Adrenal gland (tissue), 12 donors: Measurements from ENCODE around the gene GIMAP5. TPM values are rescaled to one million over a fixed set of nuclear protein-coding genes. Genes with fewer than 3 reads are reported as not detected.

Experiments
- DNase-seq, 7 donors: peaks; one replicate each; pipeline ENCODE4 v3.0.0-alpha.2; 2019 to 2020
- H3K27ac ChIP-seq, 5 donors: fragments of 200-600 bp; sonication (generic) in 4 of 5; 1 replicate in 3 of 5; 2 replicates in 2 of 5; pipeline versions ENCODE4 v1.5.1 to v1.8.0; 2016 to 2020; ENCODE audit warnings: mild to moderate bottlenecking in 1 of 5
- H3K27me3 ChIP-seq: fragments of 200-600 bp; 2 replicates; pipeline ENCODE4 v1.8.0; 2021
- H3K36me3 ChIP-seq, 2 donors: fragments of 200-600 bp; replicated peaks in 1 of 2; 1 replicate in 1 of 2; 2 replicates in 1 of 2; pipeline versions ENCODE4 v1.5.1 to v1.8.0; 2018 to 2022
- H3K4me1 ChIP-seq, 2 donors: fragments of 200-600 bp; replicated peaks in 1 of 2; 1 replicate in 1 of 2; 2 replicates in 1 of 2; pipeline versions ENCODE4 v1.5.1 to v1.8.0; 2018 to 2021
- H3K4me3 ChIP-seq, 4 donors: fragments of 200-600 bp; sonication (generic) in 3 of 4; one replicate each; pipeline ENCODE4 v1.5.1; 2016 to 2018
- H3K9me3 ChIP-seq, 3 donors: fragments of 200-600 bp; sonication (generic) in 1 of 3; replicated peaks in 1 of 3; 1 replicate in 2 of 3; 2 replicates in 1 of 3; pipeline versions ENCODE4 v1.5.1 to v1.8.0; 2016 to 2021
- POLR2A ChIP-seq, 2 donors: fragments of 450-650 bp; IDR thresholded peaks; one replicate each; pipeline ENCODE4 v1.6.1; 2017; ENCODE audit warnings: antibody characterized with exemption in 2 of 2, mild to moderate bottlenecking in 2 of 2, moderate library complexity in 1 of 2
- WGBS, 4 donors: extraction: QIAGEN DNeasy Blood & Tissue Kit in 2 of 4; methylation state at CpG; one replicate each; pipeline versions ENCODE4 v1.1.5 to v1.1.7; 2013 to 2017; 5-methylcytosine and 5-hydroxymethylcytosine counted together
- intact Hi-C, 2 donors: fragments of 100-400 bp; cut with DNase I; formaldehyde crosslinking; loops; one replicate each; pipeline versions ENCODE4 v1.14.1 to v1.15.0; 2022 to 2023
- polyA plus RNA-seq, 3 donors: library from polyadenylated mRNA; stranded (reverse); fragments of 200-250 nt in 2 of 3; fragments of 350-450 nt in 1 of 3; fragmentation: Illumina TruSeq in 1 of 3; extraction: RNeasy Lipid Tissue Mini Kit (QIAGEN cat#74804) in 1 of 3; gene quantifications; one replicate each; pipeline ENCODE4 v1.2.3, GENCODE V29; 2013 to 2014
- total RNA-seq, 9 donors: library from RNA; depleted of rRNA in 4 of 9; stranded (reverse); fragments of >200 nt in 4 of 9; fragments of 120-200 nt in 1 of 9; fragmentation: NEBNext Ultra II Directional in 1 of 9; extraction: Animal tissue kit (Norgen Biotek cat#: 25700) in 1 of 9; gene quantifications; one replicate each; pipeline versions ENCODE4 v1.1.0 to v1.2.4, GENCODE V29; 2013 to 2023
- TF ChIP-seq, protein P1 (sequence below), 6 experiments: fragments of 450-650 bp in 4 of 6; fragments of 200-600 bp in 2 of 6; sonication (generic) in 1 of 6; IDR thresholded peaks; 1 replicate in 5 of 6; 2 replicates in 1 of 6; pipeline versions ENCODE4 v1.5.1 to v1.8.0; 2016 to 2021; ENCODE audit warnings: antibody characterized with exemption in 6 of 6, mild to moderate bottlenecking in 2 of 6, moderate library complexity in 1 of 6
- donor health status: healthy with polysubstance abuse.
- donor health status: Bipolar disorder and iron deficiency.
- donor health status: DM: yes; HTN: yes; CAD: no.
- donor health status: DM: no; HTN: no; CAD: no.
- donor health status: DM: no; HTN: no; CAD: no.
- donor health status: DM: yes; HTN: yes; CAD: no.

GIMAP5 gene
- total and polyA plus RNA-seq, 12 donors, result 7.9 to 65.0 (median 19.2) TPM

DNA sequence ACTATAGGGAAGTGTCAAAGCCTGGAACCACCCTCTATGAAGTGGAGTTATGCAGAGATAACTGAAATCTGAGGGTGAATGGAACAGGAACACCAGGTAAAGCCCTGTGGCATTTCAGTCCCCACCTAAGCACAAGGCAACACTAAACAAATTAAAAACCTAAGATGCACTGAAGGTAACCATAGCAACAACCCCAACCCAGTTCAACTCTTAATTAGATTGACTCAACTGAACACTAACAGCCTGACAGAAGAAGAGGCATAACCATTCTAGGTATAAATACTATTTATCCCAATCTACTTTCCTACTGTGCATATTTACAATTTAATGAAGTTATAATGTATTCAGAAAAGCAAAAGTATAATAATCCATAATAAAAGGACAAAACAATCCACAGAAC, 9.2 kb upstream of the GIMAP5 start:
- H3K4me3 ChIP-seq, result no peak overlapping the region
- DNase-seq, result no peak
- TF ChIP-seq, protein P1, sequence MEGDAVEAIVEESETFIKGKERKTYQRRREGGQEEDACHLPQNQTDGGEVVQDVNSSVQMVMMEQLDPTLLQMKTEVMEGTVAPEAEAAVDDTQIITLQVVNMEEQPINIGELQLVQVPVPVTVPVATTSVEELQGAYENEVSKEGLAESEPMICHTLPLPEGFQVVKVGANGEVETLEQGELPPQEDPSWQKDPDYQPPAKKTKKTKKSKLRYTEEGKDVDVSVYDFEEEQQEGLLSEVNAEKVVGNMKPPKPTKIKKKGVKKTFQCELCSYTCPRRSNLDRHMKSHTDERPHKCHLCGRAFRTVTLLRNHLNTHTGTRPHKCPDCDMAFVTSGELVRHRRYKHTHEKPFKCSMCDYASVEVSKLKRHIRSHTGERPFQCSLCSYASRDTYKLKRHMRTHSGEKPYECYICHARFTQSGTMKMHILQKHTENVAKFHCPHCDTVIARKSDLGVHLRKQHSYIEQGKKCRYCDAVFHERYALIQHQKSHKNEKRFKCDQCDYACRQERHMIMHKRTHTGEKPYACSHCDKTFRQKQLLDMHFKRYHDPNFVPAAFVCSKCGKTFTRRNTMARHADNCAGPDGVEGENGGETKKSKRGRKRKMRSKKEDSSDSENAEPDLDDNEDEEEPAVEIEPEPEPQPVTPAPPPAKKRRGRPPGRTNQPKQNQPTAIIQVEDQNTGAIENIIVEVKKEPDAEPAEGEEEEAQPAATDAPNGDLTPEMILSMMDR (IDR thresholded peaks at IDR 0.05), result no peak
- no peak for TF ChIP-seq POLR2A (IDR thresholded peaks at IDR 0.05)
- H3K9me3 ChIP-seq, result peaks cover 0 to 6% (median 5%) of the 10 kb centered on the region in 3 donors
- no peak overlapping the region for H3K27ac ChIP-seq
- H3K36me3 ChIP-seq, result no peaks in the 10 kb centered on the region
- intact Hi-C loops, result no loop called here
- no peaks in the 10 kb centered on the region for H3K4me1 ChIP-seq
- no peaks in the 10 kb centered on the region for H3K27me3 ChIP-seq

DNA sequence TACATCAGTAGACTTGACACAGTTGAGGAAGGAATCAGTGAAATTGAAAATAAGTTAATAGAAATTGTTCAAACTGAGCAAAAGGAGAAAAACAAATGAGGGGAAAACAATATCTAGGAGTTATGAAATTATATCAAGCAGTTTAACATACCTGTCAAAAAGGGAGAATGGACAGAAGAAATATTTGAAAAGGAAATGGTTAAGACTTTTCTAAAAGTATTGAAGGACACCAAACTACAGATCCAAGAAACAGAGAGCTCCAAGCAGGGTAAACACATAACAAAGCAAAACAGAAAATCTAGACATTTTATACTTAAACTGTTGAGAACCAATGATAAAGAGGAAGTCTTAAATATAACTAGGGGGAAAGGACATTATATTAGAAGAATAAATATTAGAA, 8.6 kb upstream of the GIMAP5 start:
- TF ChIP-seq, protein P1 (IDR thresholded peaks at IDR 0.05), result no peak
- no peak for TF ChIP-seq POLR2A (IDR thresholded peaks at IDR 0.05)
- no peak for DNase-seq
- intact Hi-C loops, result no loop called here

DNA sequence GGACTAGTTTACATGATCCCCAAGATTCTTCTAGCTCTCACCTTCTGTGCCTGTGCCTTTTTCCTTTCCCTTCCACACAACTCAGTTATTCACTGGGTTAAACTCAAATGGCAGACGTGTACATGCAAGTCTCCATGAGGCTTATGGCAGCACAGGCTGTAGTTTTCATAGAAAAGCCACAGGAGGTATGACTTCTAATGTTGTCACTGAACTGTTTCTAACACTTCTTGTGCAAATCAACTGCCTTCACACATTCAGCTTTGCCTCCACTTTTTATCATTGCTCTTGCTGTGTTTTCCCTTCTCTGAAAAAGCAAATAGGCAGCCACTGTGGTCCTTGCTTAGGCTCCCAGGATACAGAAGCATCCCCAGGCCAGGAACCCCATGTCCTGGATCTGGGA, 5.3 kb upstream of the GIMAP5 start:
- TF ChIP-seq, protein P1 (IDR thresholded peaks at IDR 0.05), result no peak
- DNase-seq, result no peak
- no peaks in the 10 kb centered on the region for H3K36me3 ChIP-seq
- no peak overlapping the region for H3K27ac ChIP-seq
- WGBS, 4 donors, result 22 to 52% (median 40%) methylated on average over 1 of the region's 1 CpG
- no peak overlapping the region for H3K4me3 ChIP-seq
- H3K4me1 ChIP-seq, result no peaks in the 10 kb centered on the region
- H3K9me3 ChIP-seq, result peaks cover 0 to 6% (median 5%) of the 10 kb centered on the region in 3 donors
- no peaks in the 10 kb centered on the region for H3K27me3 ChIP-seq
- intact Hi-C loops, result no loop called here

More for the DNA sequence above, 8.6 kb upstream of the GIMAP5 start:
- no peaks in the 10 kb centered on the region for H3K4me1 ChIP-seq
- no peaks in the 10 kb centered on the region for H3K36me3 ChIP-seq
- H3K4me3 ChIP-seq, result no peak overlapping the region
- H3K27ac ChIP-seq, result no peak overlapping the region
- H3K27me3 ChIP-seq, result no peaks in the 10 kb centered on the region
- peaks cover 0 to 6% (median 5%) of the 10 kb centered on the region in 3 donors for H3K9me3 ChIP-seq

DNA sequence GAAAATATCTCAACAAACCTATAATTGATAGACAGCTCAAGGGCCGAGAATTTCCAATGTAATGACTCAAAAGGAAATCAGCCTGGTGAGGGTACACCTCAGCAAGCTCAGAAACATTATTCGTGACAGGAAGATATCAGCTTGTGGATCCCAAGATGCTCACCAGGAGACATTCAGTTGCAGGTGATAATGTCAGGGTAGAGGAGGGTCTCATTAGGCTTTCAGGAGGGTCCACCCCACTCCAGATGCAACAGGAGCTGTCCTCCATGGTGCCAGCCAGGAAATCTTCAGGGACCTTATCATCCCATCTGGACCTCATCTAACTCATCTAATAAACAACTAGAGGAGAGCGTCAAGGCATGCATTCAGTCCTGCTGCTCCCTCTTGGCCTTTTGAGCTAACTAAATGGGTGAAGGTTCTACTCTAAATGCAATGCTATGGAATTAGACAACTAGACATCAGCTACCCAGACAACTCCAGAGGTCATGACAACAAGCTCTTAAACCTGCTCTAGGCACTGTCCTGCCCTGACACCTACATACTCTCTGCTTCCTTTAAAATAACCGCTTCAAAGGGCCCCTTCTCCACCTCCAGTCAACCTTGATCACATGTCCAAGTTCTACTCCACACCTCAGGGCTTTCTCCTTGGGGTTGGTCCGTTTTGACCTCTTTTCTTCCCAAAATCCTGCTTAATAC, 4.3 kb upstream of the GIMAP5 start:
- no peak overlapping the region for H3K4me3 ChIP-seq
- H3K4me1 ChIP-seq, result no peaks in the 10 kb centered on the region
- DNase-seq, result no peak
- no peak for TF ChIP-seq POLR2A (IDR thresholded peaks at IDR 0.05)
- TF ChIP-seq, protein P1 (IDR thresholded peaks at IDR 0.05), result no peak
- peaks cover 0 to 6% (median 5%) of the 10 kb centered on the region in 3 donors for H3K9me3 ChIP-seq
- intact Hi-C loops, result no loop called here
- no peaks in the 10 kb centered on the region for H3K27me3 ChIP-seq
- WGBS, 4 donors, result 67 to 70% (median 69%) methylated on average over 5 of the region's 5 CpGs
- no peaks in the 10 kb centered on the region for H3K36me3 ChIP-seq
- H3K27ac ChIP-seq, result no peak overlapping the region
